Mesendoderm (in vitro differentiated cells): ENCODE measurements around the gene TUBB3.

ENCODE experiments used
- DNase-seq: peaks from one replicate; pipeline ENCODE4 v3.0.0; 2013
- H2AK5ac ChIP-seq: 2 replicates; pipeline ENCODE4 v1.6.1; 2013; ENCODE audit warnings: low read length, inconsistent platforms
- H2BK120ac ChIP-seq: 2 replicates; pipeline ENCODE4 v1.6.1; 2013; ENCODE audit warnings: low read depth, mild to moderate bottlenecking, low read length, moderate library complexity, mixed read lengths
- H2BK15ac ChIP-seq: replicated peaks from 2 replicates; pipeline ENCODE4 v1.6.1; 2013; ENCODE audit warnings: low read depth, mild to moderate bottlenecking, moderate library complexity
- H2BK5ac ChIP-seq: 2 replicates; pipeline ENCODE4 v1.6.1; 2013; ENCODE audit warnings: low read length, inconsistent platforms
- H3K18ac ChIP-seq: 2 replicates; pipeline ENCODE4 v1.6.1; 2013; ENCODE audit warnings: mild to moderate bottlenecking, low read length, mixed read lengths
- H3K23ac ChIP-seq: one replicate; pipeline ENCODE4 v1.6.1; 2013; ENCODE audit warnings: low read length
- H3K27ac ChIP-seq: 2 replicates; pipeline ENCODE4 v1.5.1; 2013; ENCODE audit warnings: low read depth, mild to moderate bottlenecking, inconsistent platforms, low read length, moderate library complexity
- H3K27me3 ChIP-seq: 2 replicates; pipeline ENCODE4 v1.6.1; 2013; ENCODE audit warnings: low read length, control low read depth, mild to moderate bottlenecking, inconsistent platforms; ENCODE audit not compliant: insufficient read depth, poor library complexity
- H3K36me3 ChIP-seq: 2 replicates; pipeline ENCODE4 v1.6.1; 2013; ENCODE audit warnings: low read length, inconsistent platforms; ENCODE audit not compliant: control insufficient read depth, insufficient read depth
- H3K4ac ChIP-seq: one replicate; pipeline ENCODE4 v1.6.1; 2013; ENCODE audit warnings: low read depth, mild to moderate bottlenecking, low read length, moderate library complexity
- H3K4me1 ChIP-seq: 2 replicates; pipeline ENCODE4 v1.6.1; 2013; ENCODE audit warnings: low read depth, low read length, inconsistent platforms; ENCODE audit not compliant: control insufficient read depth
- H3K4me2 ChIP-seq: 2 replicates; pipeline ENCODE4 v1.6.1; 2013; ENCODE audit warnings: low read length
- H3K4me3 ChIP-seq: 2 replicates; pipeline ENCODE4 v1.5.1; 2013; ENCODE audit warnings: mild to moderate bottlenecking, low read length
- H3K56ac ChIP-seq: one replicate; pipeline ENCODE4 v1.6.1; 2013; ENCODE audit warnings: low read length
- H3K79me1 ChIP-seq: 2 replicates; pipeline ENCODE4 v1.6.1; 2013; ENCODE audit warnings: low read length, inconsistent platforms
- H3K79me2 ChIP-seq: 2 replicates; pipeline ENCODE4 v1.6.1; 2013; ENCODE audit warnings: mild to moderate bottlenecking, low read length; ENCODE audit not compliant: control insufficient read depth, insufficient read depth
- H3K9ac ChIP-seq: 2 replicates; pipeline ENCODE4 v1.6.1; 2013; ENCODE audit warnings: low read length, inconsistent platforms
- H4K5ac ChIP-seq: one replicate; pipeline ENCODE4 v1.6.1; 2013; ENCODE audit warnings: low read length
- H4K8ac ChIP-seq: one replicate; pipeline ENCODE4 v1.6.1; 2013; ENCODE audit warnings: low read depth, mild to moderate bottlenecking, control low read depth, low read length, moderate library complexity
- WGBS: extraction: QIAGEN DNeasy Blood & Tissue Kit; methylation state at CpG from one replicate; pipeline ENCODE4 v1.1.7; 2013; ENCODE audit warnings: low lambda C conversion rate, missing lambda C conversion rate; ENCODE audit not compliant: insufficient coverage; ENCODE audit errors: extremely low coverage; 5-methylcytosine and 5-hydroxymethylcytosine counted together

The TUBB3 gene

DNA sequence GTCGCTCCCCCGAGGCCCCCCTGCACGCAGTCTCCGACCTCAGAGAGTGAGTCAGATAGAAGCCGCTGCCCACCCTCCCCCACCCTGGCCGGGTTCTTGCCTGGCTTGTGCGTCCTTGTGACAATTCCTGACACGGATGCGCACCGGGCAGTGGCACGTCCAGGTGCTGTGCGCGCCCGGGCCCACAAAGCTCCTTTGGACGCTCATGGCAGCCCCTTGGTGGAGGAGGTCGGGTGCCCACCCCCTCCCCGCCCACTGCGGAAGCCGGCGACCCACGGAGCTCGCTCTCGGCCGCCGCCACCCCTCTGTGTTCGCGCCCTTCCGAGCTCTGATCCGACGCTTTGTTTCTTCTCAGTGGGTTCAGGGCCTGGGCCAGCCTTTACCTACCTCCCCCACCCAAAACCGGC is 662 bp upstream of the TUBB3 start:
- peak; percentile 94 for DNase-seq
- Histone ChIP-seq H2AK5ac (no peak overlapping the region), H3K4me2 (peak overlapping the region; percentile 90), H3K79me2 (no peaks in the 10 kb centered on the region), H3K4me3 (peak overlapping the region; percentile 91), H4K5ac (no peak overlapping the region), H3K18ac (peak overlapping the region; percentile 82), H3K79me1 (peaks cover 1% of the 10 kb centered on the region), H3K36me3 (no peaks in the 10 kb centered on the region), H3K4ac (peak overlapping the region; percentile 90), H2BK5ac (peak overlapping the region; percentile 76), H3K27me3 (no peaks in the 10 kb centered on the region), H3K23ac (no peak overlapping the region), H3K27ac (peak overlapping the region; percentile 96), H4K8ac (no peak overlapping the region), H3K9ac (peak overlapping the region; percentile 98), H2BK120ac (no peak overlapping the region), H3K4me1 (peaks cover 7% of the 10 kb centered on the region), H3K56ac (peak overlapping the region; percentile 96), H2BK15ac (no peak overlapping the region)
- no CpG with 5 or more reads among the region's 31 CpGs for WGBS

DNA sequence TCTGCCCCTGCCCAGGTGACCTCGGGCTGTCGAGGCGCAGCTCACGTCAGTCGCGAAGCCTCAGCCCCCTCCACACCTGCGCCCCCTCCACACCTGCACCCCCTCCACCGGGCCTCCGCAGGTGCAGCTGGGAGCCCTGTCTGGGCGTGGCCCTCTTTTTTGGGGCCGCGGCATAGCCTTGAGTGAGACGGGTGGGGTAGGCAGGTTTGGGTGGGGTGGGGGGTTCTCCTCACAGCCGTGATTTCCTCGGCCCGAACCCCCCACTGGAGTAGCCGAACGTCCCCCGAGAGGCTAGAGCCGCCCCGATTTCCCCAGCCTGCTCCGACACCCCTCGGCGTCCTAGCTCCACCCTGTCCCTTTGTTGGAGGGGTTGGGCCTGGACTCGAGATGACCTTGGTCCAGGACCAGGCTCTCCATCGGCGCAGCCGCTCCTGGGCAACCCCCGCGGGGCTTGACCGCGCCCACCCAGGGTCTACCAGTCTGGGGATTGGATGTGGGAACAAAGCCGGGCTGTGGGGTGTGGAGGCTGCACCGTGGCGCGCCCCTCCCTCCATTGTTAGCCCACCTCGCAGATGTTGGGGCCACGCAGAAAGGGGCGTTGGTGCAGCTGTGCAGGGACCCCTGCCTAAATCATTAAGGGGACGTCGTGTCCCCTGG is 626 bp downstream of the TUBB3 start:
- WGBS = no CpG with 5 or more reads among the region's 41 CpGs
- peak; percentile 46 for DNase-seq
- no peak overlapping the region for H3K27ac ChIP-seq

DNA sequence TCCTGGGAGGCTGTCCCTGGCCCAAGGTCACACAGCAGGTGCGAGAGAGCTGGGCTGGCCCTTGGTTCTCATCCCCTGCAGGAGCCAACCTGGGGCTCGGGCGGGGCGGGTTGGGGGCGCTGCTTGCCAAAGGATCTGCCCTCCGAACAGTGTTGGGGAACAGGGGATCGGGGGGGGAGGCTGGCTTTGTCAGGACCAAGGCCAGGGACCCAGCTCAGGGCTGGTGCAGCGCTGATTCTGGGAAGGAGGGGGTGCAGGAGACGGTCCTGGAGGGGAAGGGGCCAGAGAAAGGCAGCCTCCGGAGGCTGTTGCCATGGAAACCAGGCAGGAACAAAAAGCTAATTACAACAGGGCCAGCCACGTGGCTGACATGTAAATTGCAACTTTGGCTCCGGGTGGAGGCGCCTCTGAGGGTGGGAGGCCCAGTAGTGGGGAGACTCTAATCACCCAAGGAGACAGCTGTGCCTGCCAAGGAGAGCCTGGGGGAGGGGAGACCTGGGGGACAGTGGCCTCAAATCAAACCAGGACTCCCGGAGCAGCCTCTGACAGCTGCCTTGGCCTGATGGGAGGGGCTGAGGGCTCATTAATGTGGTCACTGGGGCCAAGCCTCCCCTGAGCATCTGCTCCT is 1.3 kb downstream of the TUBB3 start:
- Histone ChIP-seq H2AK5ac (no peak overlapping the region), H3K4me2 (peak overlapping the region; percentile 29), H4K5ac (no peak overlapping the region), H4K8ac (no peak overlapping the region), H3K9ac (peak overlapping the region; percentile 77), H3K56ac (peak overlapping the region; percentile 64), H3K18ac (no peak overlapping the region), H3K4me1 (peaks cover 3% of the 10 kb centered on the region), H2BK15ac (no peak overlapping the region), H3K23ac (no peak overlapping the region), H3K79me2 (no peaks in the 10 kb centered on the region), H3K36me3 (no peaks in the 10 kb centered on the region), H2BK120ac (no peak overlapping the region), H3K4me3 (no peak overlapping the region), H3K27ac (no peak overlapping the region), H3K4ac (no peak overlapping the region), H2BK5ac (no peak overlapping the region), H3K27me3 (no peaks in the 10 kb centered on the region), H3K79me1 (peaks cover 4% of the 10 kb centered on the region)
- no CpG with 5 or more reads among the region's 14 CpGs for WGBS
- peak; percentile 93 for DNase-seq

More for the DNA sequence above, 626 bp downstream of the TUBB3 start:
- Histone ChIP-seq H3K36me3 (no peaks in the 10 kb centered on the region), H3K4me3 (peak overlapping the region; percentile 56), H2BK120ac (no peak overlapping the region), H3K4me2 (peak overlapping the region; percentile 42), H4K8ac (no peak overlapping the region), H3K4me1 (peaks cover 5% of the 10 kb centered on the region), H3K4ac (no peak overlapping the region), H3K27me3 (no peaks in the 10 kb centered on the region), H3K79me1 (peaks cover 4% of the 10 kb centered on the region), H2BK5ac (no peak overlapping the region), H2BK15ac (no peak overlapping the region), H2AK5ac (no peak overlapping the region), H3K79me2 (no peaks in the 10 kb centered on the region), H3K9ac (peak overlapping the region; percentile 77), H4K5ac (no peak overlapping the region), H3K56ac (peak overlapping the region; percentile 82), H3K18ac (no peak overlapping the region), H3K23ac (no peak overlapping the region)

GRCh38 chr16:89924925-89925307 is 1.8 kb downstream of the TUBB3 start:
- H2AK5ac ChIP-seq = no peak overlapping the region
- no CpG with 5 or more reads among the region's 4 CpGs for WGBS
- H3K4me2 ChIP-seq = peak overlapping the region; percentile 34

DNA sequence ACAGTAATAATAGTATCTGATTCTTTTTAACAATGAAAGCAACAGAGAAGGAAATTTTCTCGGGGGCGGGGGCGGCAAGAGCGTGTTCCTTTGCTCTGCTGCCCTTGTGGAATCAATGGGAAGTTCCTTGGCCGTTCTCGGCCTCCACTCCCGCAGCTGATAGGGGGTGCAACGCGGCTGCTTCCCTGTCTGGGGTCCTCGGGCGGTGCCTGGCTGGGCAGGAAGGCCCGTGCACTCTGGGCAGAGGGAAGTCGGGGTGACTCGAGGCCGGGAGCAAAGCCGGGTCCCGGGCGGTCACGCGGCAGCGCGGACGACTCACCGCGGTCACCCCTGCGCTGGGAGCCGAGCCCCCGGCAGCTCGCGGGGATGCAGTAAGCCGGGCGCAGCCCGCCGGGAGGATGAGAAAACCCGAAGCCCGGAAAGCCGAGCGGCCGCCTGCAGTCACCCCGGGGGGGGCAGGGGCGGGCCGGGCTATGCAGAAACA is 2.5 kb downstream of the TUBB3 start:
- Histone ChIP-seq H3K79me2 (no peaks in the 10 kb centered on the region), H3K56ac (peak overlapping the region; percentile 77), H3K4ac (no peak overlapping the region), H3K4me2 (peak overlapping the region; percentile 51), H3K79me1 (peaks cover 4% of the 10 kb centered on the region), H3K23ac (no peak overlapping the region), H3K4me1 (peaks cover 2% of the 10 kb centered on the region), H2BK5ac (no peak overlapping the region), H3K4me3 (peak overlapping the region; percentile 29), H3K36me3 (no peaks in the 10 kb centered on the region), H4K5ac (no peak overlapping the region), H3K9ac (peak overlapping the region; percentile 62), H2BK120ac (no peak overlapping the region), H2BK15ac (no peak overlapping the region), H3K27ac (peak overlapping the region; percentile 49), H2AK5ac (no peak overlapping the region), H3K18ac (no peak overlapping the region), H3K27me3 (no peaks in the 10 kb centered on the region), H4K8ac (no peak overlapping the region)
- DNase-seq = peak; percentile 58
- WGBS = no CpG with 5 or more reads among the region's 42 CpGs

More at GRCh38 chr16:89924925-89925307, 1.8 kb downstream of the TUBB3 start:
- H3K23ac ChIP-seq = no peak overlapping the region
- no peak overlapping the region for H4K5ac ChIP-seq
- H2BK120ac ChIP-seq = no peak overlapping the region
- H3K4me3 ChIP-seq = no peak overlapping the region
- H3K27me3 ChIP-seq = no peaks in the 10 kb centered on the region
- no peak overlapping the region for H3K4ac ChIP-seq
- no peaks in the 10 kb centered on the region for H3K79me2 ChIP-seq
- no peak overlapping the region for H3K18ac ChIP-seq
- no peak overlapping the region for H2BK15ac ChIP-seq
- peaks cover 3% of the 10 kb centered on the region for H3K4me1 ChIP-seq
- no peak overlapping the region for H3K56ac ChIP-seq
- no peak overlapping the region for H2BK5ac ChIP-seq
- H3K79me1 ChIP-seq = peaks cover 4% of the 10 kb centered on the region
- H4K8ac ChIP-seq = no peak overlapping the region
- no peak for DNase-seq
- no peaks in the 10 kb centered on the region for H3K36me3 ChIP-seq
- H3K9ac ChIP-seq = no peak overlapping the region
- no peak overlapping the region for H3K27ac ChIP-seq
